Erythroblast (primary cell): Measurements from ENCODE around the gene EP400.

Experiments used
- GATA1 ChIP-seq: IDR thresholded peaks from 2 replicates; pipeline ENCODE4 v1.6.1; 2011; ENCODE audit warnings: low read depth, mild to moderate bottlenecking, control low read depth, low read length, moderate library complexity
- POLR2A ChIP-seq: IDR thresholded peaks from 2 replicates; pipeline ENCODE4 v1.6.1; 2011; ENCODE audit warnings: mild to moderate bottlenecking, low read length

DNA sequence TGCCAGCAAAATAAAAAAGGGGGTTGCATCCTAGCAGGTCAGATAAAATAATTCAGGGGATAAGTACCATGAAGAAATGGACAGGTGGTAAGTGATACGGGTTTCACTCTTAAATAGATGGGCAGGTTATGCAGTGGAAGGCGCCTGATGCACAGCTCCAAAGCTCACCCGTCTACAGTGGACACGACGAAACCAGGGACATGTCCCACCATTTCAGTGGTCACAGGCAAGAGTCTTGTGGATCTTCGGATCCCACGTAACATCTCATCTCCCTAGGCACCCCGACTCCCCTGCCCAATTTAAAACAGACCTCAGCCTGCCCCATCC, 133.8 kb downstream of the EP400 start:
- TF ChIP-seq POLR2A (peak; percentile 14), GATA1 (no peak)
